Endothelial cell of umbilical vein (primary cell): ENCODE data around the gene EGF. TPM values are rescaled to one million over a fixed set of nuclear protein-coding genes. Genes with fewer than 3 reads are reported as not detected.

Experiments used
- BruUV-seq: library from RNA; stranded (reverse); fragments of 400-500 nt; replicated peaks from 2 replicates; lab custom pipeline; 2021; lab: Mats Ljungman, UMichigan
- CTCF ChIA-PET: fragments of 300-600, 350-600 bp; sonication (Branson Sonifier 250); formaldehyde crosslinking; loops from one replicate; lab custom pipeline; 2021; ENCODE audit warnings: antibody characterized with exemption, inconsistent platforms; lab: Charles Lee
- POLR2A ChIA-PET: fragments of 300-600, 350-600 bp; sonication (Branson Sonifier 250); formaldehyde crosslinking; loops from one replicate; lab custom pipeline; 2021; ENCODE audit warnings: antibody characterized with exemption, inconsistent platforms; lab: Charles Lee
- DNase-seq: peaks from one replicate; pipeline ENCODE4 v3.0.0-alpha.2; 2011; ENCODE audit warnings: low read depth, low spot score
- FAIRE-seq: peaks from 2 replicates; lab custom pipeline; 2011; peaks lifted over from hg19 to GRCh38; lab: Jason Lieb, UNC
- H2AFZ ChIP-seq: 2 replicates; pipeline ENCODE4 v1.6.0; 2012; ENCODE audit warnings: low read depth, low read length, control low read depth, inconsistent platforms
- H3K27ac ChIP-seq: 2 replicates; pipeline ENCODE4 v1.5.1; 2011; ENCODE audit warnings: low read depth, mild to moderate bottlenecking, control low read depth, low read length, moderate library complexity; ENCODE audit not compliant: insufficient read depth
- H3K27me3 ChIP-seq, 2 experiments: 2 replicates each; pipeline versions ENCODE4 v1.6.0 to v1.6.1; 2011; ENCODE audit warnings: low read length in 2 of 2, mixed read lengths in 1 of 2; ENCODE audit not compliant: control insufficient read depth in 2 of 2, insufficient read depth in 2 of 2
- H3K36me3 ChIP-seq, 2 experiments: 2 replicates in 1 of 2; 3 replicates in 1 of 2; pipeline ENCODE4 v1.5.1; 2011; ENCODE audit warnings: low read length in 2 of 2, mild to moderate bottlenecking in 1 of 2, moderate library complexity in 1 of 2; ENCODE audit not compliant: control insufficient read depth in 2 of 2, insufficient read depth in 2 of 2; ENCODE audit errors: extremely low read depth in 1 of 2
- H3K4me1 ChIP-seq: 3 replicates; pipeline ENCODE4 v1.5.1; 2011; ENCODE audit warnings: mild to moderate bottlenecking, low read length; ENCODE audit not compliant: control insufficient read depth, insufficient read depth; ENCODE audit errors: extremely low read depth
- H3K4me2 ChIP-seq: 2 replicates; pipeline ENCODE4 v1.6.1; 2011; ENCODE audit warnings: low read length, control low read depth, mixed read lengths; ENCODE audit not compliant: insufficient read depth
- H3K4me3 ChIP-seq, 3 experiments: fragments of 200-600 bp in 1 of 3; sonication (generic), shearing (Covaris generic) in 1 of 3; replicated peaks in 1 of 3; 2 replicates each; pipeline ENCODE4 v1.5.1; 2011 to 2016; ENCODE audit warnings: control low read depth in 3 of 3, low read length in 3 of 3, mild to moderate bottlenecking in 2 of 3, inconsistent platforms in 1 of 3, low read depth in 1 of 3, moderate library complexity in 1 of 3; ENCODE audit not compliant: insufficient read depth in 1 of 3
- H3K79me2 ChIP-seq: 2 replicates; pipeline ENCODE4 v1.6.0; 2012; ENCODE audit warnings: low read length, inconsistent platforms; ENCODE audit not compliant: control insufficient read depth, insufficient read depth
- H3K9ac ChIP-seq: replicated peaks from 2 replicates; pipeline ENCODE3; 2011; ENCODE audit warnings: low read length, control low read depth; ENCODE audit not compliant: insufficient read depth; ENCODE audit errors: extremely low read depth
- H3K9me1 ChIP-seq: replicated peaks from 3 replicates; pipeline ENCODE4 v1.6.0; 2011; ENCODE audit warnings: mild to moderate bottlenecking, low read length; ENCODE audit not compliant: control insufficient read depth, insufficient read depth; ENCODE audit errors: extremely low read depth
- H3K9me3 ChIP-seq: replicated peaks from 2 replicates; pipeline ENCODE4 v1.5.1; 2012; ENCODE audit warnings: low read length, inconsistent platforms; ENCODE audit not compliant: control insufficient read depth, insufficient read depth
- H4K20me1 ChIP-seq: replicated peaks from 2 replicates; pipeline ENCODE3; 2011; ENCODE audit warnings: mild to moderate bottlenecking, low read length; ENCODE audit not compliant: control insufficient read depth, insufficient read depth; ENCODE audit errors: extremely low read depth
- EZH2 ChIP-seq: IDR thresholded peaks from 2 replicates; pipeline ENCODE4 v1.6.1; 2012; ENCODE audit warnings: borderline replicate concordance, low read depth, mild to moderate bottlenecking, moderate library complexity, low read length, inconsistent platforms; ENCODE audit not compliant: severe bottlenecking
- FOS ChIP-seq: IDR thresholded peaks from 2 replicates; pipeline ENCODE4 v1.6.1; 2011; ENCODE audit warnings: mild to moderate bottlenecking, low read length, moderate library complexity, borderline replicate concordance; ENCODE audit not compliant: insufficient read depth
- GATA2 ChIP-seq: IDR thresholded peaks from 2 replicates; pipeline ENCODE4 v1.7.0; 2011; ENCODE audit warnings: low read depth, mild to moderate bottlenecking, moderate library complexity, mixed read lengths, low read length; ENCODE audit not compliant: insufficient read length, insufficient read depth
- JUN ChIP-seq: IDR thresholded peaks from 2 replicates; pipeline ENCODE4 v1.6.1; 2011; ENCODE audit warnings: borderline replicate concordance, low read depth; ENCODE audit not compliant: insufficient read length, insufficient read depth
- MYC ChIP-seq: IDR thresholded peaks from one replicate; pipeline ENCODE4 v1.6.1; 2011; ENCODE audit warnings: mild to moderate bottlenecking, low read depth, low read length
- POLR2A ChIP-seq: IDR thresholded peaks from 2 replicates; pipeline ENCODE4 v1.6.1; 2012; ENCODE audit warnings: low read depth, mild to moderate bottlenecking, control low read depth, low read length
- POLR2AphosphoS5 ChIP-seq: IDR thresholded peaks from 2 replicates; pipeline ENCODE4 v1.6.1; 2012; ENCODE audit warnings: low read depth, mild to moderate bottlenecking, control low read depth, low read length, moderate library complexity; ENCODE audit not compliant: insufficient read depth
- dilution Hi-C: fragments of 300-500 bp; cut with MboI; formaldehyde crosslinking; loops from one replicate; pipeline ENCODE4 v1.15.0; 2019; ENCODE audit warnings: low sequenced_read_pairs; ENCODE audit not compliant: extremely low pct_ligation_motif_present
- intact Hi-C: fragments of 100-400 bp; cut with micrococcal nuclease; formaldehyde crosslinking; loops from one replicate; pipeline ENCODE4 v1.10.0; 2022
- polyA plus RNA-seq, 4 experiments: library from polyadenylated mRNA; depleted of rRNA in 3 of 4; stranded (reverse) in 3 of 4; unstranded in 1 of 4; fragments of >200 nt; gene quantifications; 2 replicates each; pipeline versions ENCODE4 v1.2.1 to v1.2.3, GENCODE V29; 2011 to 2012; ENCODE audit warnings: missing spikeins in 1 of 4
- total RNA-seq: library from RNA; stranded (reverse); gene quantifications from 2 replicates; pipeline ENCODE4 v1.2.3, GENCODE V29; 2021
- TF ChIP-seq, protein P1 (sequence below): IDR thresholded peaks from 2 replicates; pipeline ENCODE4 v1.6.1; 2011; ENCODE audit not compliant: insufficient read depth, insufficient read length
- TF ChIP-seq, protein P2 (sequence below), 2 donors: IDR thresholded peaks; 1 replicate in 1 of 2; 2 replicates in 1 of 2; pipeline ENCODE4 v1.5.1; 2011; ENCODE audit warnings: low read length in 2 of 2, mild to moderate bottlenecking in 2 of 2, moderate library complexity in 2 of 2, control low read depth in 1 of 2, inconsistent platforms in 1 of 2, low read depth in 1 of 2; ENCODE audit not compliant: insufficient read depth in 1 of 2; ENCODE audit errors: extremely low read depth in 1 of 2

Gene EGF
- total and polyA plus RNA-seq, 2 donors (not counting 3 experiments of a cell fraction or from before 2014, with no cell fraction given): not detected

DNA sequence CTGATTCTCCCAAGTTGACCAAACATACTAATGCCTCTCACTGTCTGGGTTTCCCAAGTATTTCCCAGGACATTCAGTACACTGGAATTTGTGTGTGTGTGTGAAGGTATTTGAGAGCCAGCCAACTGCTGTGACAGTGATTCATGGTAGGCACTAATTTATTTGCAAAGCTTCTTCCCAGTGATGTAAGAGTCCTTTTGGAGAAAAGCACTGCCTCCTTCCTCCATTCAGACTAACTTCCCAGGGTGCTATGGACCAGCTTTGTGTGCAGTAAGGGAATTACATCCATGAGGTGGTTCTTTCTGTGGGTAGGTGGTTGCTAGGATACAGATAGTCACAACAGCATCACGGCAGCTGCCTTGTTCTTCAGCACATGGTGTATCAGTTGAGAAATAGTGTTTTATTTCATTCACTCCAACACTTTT, 8.7 kb downstream of the EGF start:
- H3K27me3 ChIP-seq: no peaks in the 10 kb centered on the region
- H3K4me3 ChIP-seq: no peak overlapping the region
- TF ChIP-seq, protein P1, sequence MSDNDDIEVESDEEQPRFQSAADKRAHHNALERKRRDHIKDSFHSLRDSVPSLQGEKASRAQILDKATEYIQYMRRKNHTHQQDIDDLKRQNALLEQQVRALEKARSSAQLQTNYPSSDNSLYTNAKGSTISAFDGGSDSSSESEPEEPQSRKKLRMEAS: no peak
- TF ChIP-seq GATA2 (no peak), EZH2 (no peak), POLR2AphosphoS5 (no peak), MYC (no peak), JUN (no peak), FOS (no peak), POLR2A (no peak)
- TF ChIP-seq, protein P2, sequence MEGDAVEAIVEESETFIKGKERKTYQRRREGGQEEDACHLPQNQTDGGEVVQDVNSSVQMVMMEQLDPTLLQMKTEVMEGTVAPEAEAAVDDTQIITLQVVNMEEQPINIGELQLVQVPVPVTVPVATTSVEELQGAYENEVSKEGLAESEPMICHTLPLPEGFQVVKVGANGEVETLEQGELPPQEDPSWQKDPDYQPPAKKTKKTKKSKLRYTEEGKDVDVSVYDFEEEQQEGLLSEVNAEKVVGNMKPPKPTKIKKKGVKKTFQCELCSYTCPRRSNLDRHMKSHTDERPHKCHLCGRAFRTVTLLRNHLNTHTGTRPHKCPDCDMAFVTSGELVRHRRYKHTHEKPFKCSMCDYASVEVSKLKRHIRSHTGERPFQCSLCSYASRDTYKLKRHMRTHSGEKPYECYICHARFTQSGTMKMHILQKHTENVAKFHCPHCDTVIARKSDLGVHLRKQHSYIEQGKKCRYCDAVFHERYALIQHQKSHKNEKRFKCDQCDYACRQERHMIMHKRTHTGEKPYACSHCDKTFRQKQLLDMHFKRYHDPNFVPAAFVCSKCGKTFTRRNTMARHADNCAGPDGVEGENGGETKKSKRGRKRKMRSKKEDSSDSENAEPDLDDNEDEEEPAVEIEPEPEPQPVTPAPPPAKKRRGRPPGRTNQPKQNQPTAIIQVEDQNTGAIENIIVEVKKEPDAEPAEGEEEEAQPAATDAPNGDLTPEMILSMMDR (IDR thresholded peaks at IDR 0.05; ENCODE audit: extremely low read depth in 1 of 2, insufficient read depth in 1 of 2, low read depth in 1 of 2, low read length in 2 of 2): no peak
- no peak for DNase-seq
- no peaks in the 10 kb centered on the region for H4K20me1 ChIP-seq
- ChIA-PET POLR2A (no interaction called here), CTCF (no interaction called here)
- no peaks in the 10 kb centered on the region for H3K9me3 ChIP-seq
- H3K9ac ChIP-seq: no peak overlapping the region
- intact Hi-C loops (no loop called here), dilution Hi-C loops (no loop called here)
- no peak overlapping the region for H2AFZ ChIP-seq
- no peaks in the 10 kb centered on the region for H3K36me3 ChIP-seq
- H3K9me1 ChIP-seq: no peaks in the 10 kb centered on the region
- H3K4me1 ChIP-seq: no peaks in the 10 kb centered on the region
- FAIRE-seq: no peak
- BruUV-seq: no TSS peak
- no peaks in the 10 kb centered on the region for H3K79me2 ChIP-seq
- no peak overlapping the region for H3K27ac ChIP-seq
- H3K4me2 ChIP-seq: no peak overlapping the region
